Measurements from ENCODE around the gene LFNG.

GRCh38 chr7:2478800-2479199 is 40.8 kb upstream of the LFNG start:
- TF ChIP-seq CTCF (IDR thresholded peaks at IDR 0.05; ENCODE audit: low read depth, low read length, missing input control) (no peak), YY1 (IDR thresholded peaks at IDR 0.05) (no peak), GABPA (IDR thresholded peaks at IDR 0.05 in 1 of 2, conservative IDR thresholded peaks at IDR 0.05 in 1 of 2) (no peak), JUND (IDR thresholded peaks at IDR 0.05) (no peak), MAX (IDR thresholded peaks at IDR 0.05) (no peak), ATF3 (IDR thresholded peaks at IDR 0.05) (no peak), TAF1 (conservative IDR thresholded peaks at IDR 0.05) (no peak), FOXA1 (IDR thresholded peaks at IDR 0.05) (no peak), SP1 (IDR thresholded peaks at IDR 0.05) (no peak), RXRA (IDR thresholded peaks at IDR 0.05) (no peak), ZBTB33 (IDR thresholded peaks at IDR 0.05) (no peak), RAD21 (IDR thresholded peaks at IDR 0.05) (no peak)
